GM12878 (cell line): ENCODE measurements around the gene ATP2A1. TPM values are rescaled to one million over a fixed set of nuclear protein-coding genes. Genes with fewer than 3 reads are reported as not detected.

Experiments used
- ATAC-seq: fragments of 200-7000 bp; cut with Tn5 transposase; 3 replicates; pipeline ENCODE4 v1.9.1; 2020; ENCODE audit warnings: mild to moderate bottlenecking, moderate library complexity
- BruUV-seq: library from RNA; stranded (reverse); fragments of 400-500 nt; replicated peaks from 2 replicates; lab custom pipeline; 2021; lab: Mats Ljungman, UMichigan
- CTCF ChIA-PET: fragments of 300-600 bp; sonication (Branson Sonifier 250); formaldehyde crosslinking; extraction: SDS; loops from one replicate; lab custom pipeline; 2021; ENCODE audit warnings: inconsistent platforms; lab: Yijun Ruan, JAX
- POLR2A ChIA-PET: fragments of 350-600 bp; formaldehyde crosslinking; extraction: SDS; loops from one replicate; lab custom pipeline; 2021; ENCODE audit warnings: inconsistent platforms; lab: Charles Lee
- RAD21 ChIA-PET: fragments of 300-600 bp; sonication (Branson Sonifier 250); formaldehyde crosslinking; loops from one replicate; lab custom pipeline; 2023; ENCODE audit warnings: antibody characterized with exemption; ENCODE audit not compliant: unreplicated experiment; lab: Charles Lee
- SMC1A ChIA-PET: fragments of 300-600 bp; sonication (Branson Sonifier 250); formaldehyde crosslinking; loops from one replicate; lab custom pipeline; 2023; ENCODE audit not compliant: unreplicated experiment, uncharacterized antibody; lab: Charles Lee
- DNase-seq: peaks from one replicate; pipeline ENCODE4 v3.0.0-alpha.2; 2011; ENCODE audit warnings: low read depth, low spot score
- FAIRE-seq: peaks from 3 replicates; lab custom pipeline; 2011; peaks lifted over from hg19 to GRCh38; lab: Jason Lieb, UNC
- H2AFZ ChIP-seq: 2 replicates; pipeline ENCODE4 v1.6.0; 2011; ENCODE audit warnings: low read depth, low read length, control low read depth; ENCODE audit not compliant: control insufficient read depth
- H3K27ac ChIP-seq: 2 replicates; pipeline ENCODE4 v1.5.1; 2011; ENCODE audit warnings: control low read depth; ENCODE audit not compliant: control insufficient read depth, insufficient read depth
- H3K27me3 ChIP-seq, 2 experiments: replicated peaks in 1 of 2; 2 replicates each; pipeline versions ENCODE4 v1.6.0 to v1.6.1; 2011; ENCODE audit warnings: low read length in 1 of 2; ENCODE audit not compliant: control insufficient read depth in 2 of 2, insufficient read depth in 2 of 2
- H3K36me3 ChIP-seq, 2 experiments: 2 replicates each; pipeline ENCODE4 v1.5.1; 2011; ENCODE audit warnings: low read length in 1 of 2; ENCODE audit not compliant: control insufficient read depth in 2 of 2, insufficient read depth in 2 of 2
- H3K4me1 ChIP-seq: 2 replicates; pipeline ENCODE4 v1.6.1; 2011; ENCODE audit warnings: mild to moderate bottlenecking, low read length, moderate library complexity, mixed read lengths; ENCODE audit not compliant: control insufficient read depth, insufficient read depth
- H3K4me2 ChIP-seq: 2 replicates; pipeline ENCODE4 v1.6.0; 2011; ENCODE audit warnings: control low read depth; ENCODE audit not compliant: control insufficient read depth, insufficient read depth
- H3K4me3 ChIP-seq: fragments of 200-600 bp; sonication (generic); 2 replicates; pipeline ENCODE4 v1.5.1; 2016
- H3K79me2 ChIP-seq: 2 replicates; pipeline ENCODE4 v1.6.0; 2011; ENCODE audit warnings: low read length; ENCODE audit not compliant: control insufficient read depth, insufficient read depth
- H3K9ac ChIP-seq: 2 replicates; pipeline ENCODE4 v1.8.0; 2011; ENCODE audit warnings: low read length, control low read depth, mixed read lengths; ENCODE audit not compliant: control insufficient read depth, insufficient read depth
- H3K9me3 ChIP-seq: replicated peaks from 3 replicates; pipeline ENCODE4 v1.5.1; 2011; ENCODE audit warnings: mild to moderate bottlenecking, low read length; ENCODE audit not compliant: control insufficient read depth, insufficient read depth
- H4K20me1 ChIP-seq: 2 replicates; pipeline ENCODE4 v1.6.0; 2011; ENCODE audit not compliant: control insufficient read depth, insufficient read depth
- EP300 ChIP-seq, 2 experiments: fragments of 150-350 bp in 1 of 2; IDR thresholded peaks; 2 replicates each; pipeline ENCODE4 v1.6.1; 2011 to 2012; ENCODE audit warnings: low read depth in 2 of 2, low read length in 2 of 2, borderline replicate concordance in 1 of 2, improper control_type of control experiment in 1 of 2, inconsistent platforms in 1 of 2; ENCODE audit not compliant: control insufficient read depth in 1 of 2
- HDAC2 ChIP-seq: fragments of 200-600 bp; sonication (generic); IDR thresholded peaks from 2 replicates; pipeline ENCODE4 v1.6.1; 2017
- KDM1A ChIP-seq: fragments of 200-600 bp; sonication (generic); IDR thresholded peaks from 2 replicates; pipeline ENCODE4 v1.6.1; 2016; ENCODE audit warnings: borderline replicate concordance
- MEF2B ChIP-seq: fragments of 450-650 bp; IDR thresholded peaks from 2 replicates; pipeline ENCODE4 v1.6.1; 2018; ENCODE audit warnings: mild to moderate bottlenecking, moderate library complexity; ENCODE audit not compliant: partially characterized antibody, poor library complexity, severe bottlenecking
- NR2F1 ChIP-seq: fragments of 450-650 bp; conservative IDR thresholded peaks from 2 replicates; pipeline ENCODE4 v1.6.1; 2017; ENCODE audit warnings: mild to moderate bottlenecking
- POLR2AphosphoS2 ChIP-seq: IDR thresholded peaks from 2 replicates; pipeline ENCODE4 v1.6.1; 2011; ENCODE audit warnings: low read depth, mild to moderate bottlenecking, low read length, improper control_type of control experiment, moderate library complexity
- STAT3 ChIP-seq: IDR thresholded peaks from 2 replicates; pipeline ENCODE4 v1.6.1; 2011; ENCODE audit warnings: low read depth, low read length, improper control_type of control experiment
- whole genome bisulfite sequencing: methylation state at CpG from one replicate; pipeline ENCODE4 v1.1.6; 2016; ENCODE audit warnings: low lambda C conversion rate; ENCODE audit not compliant: insufficient replicate concordance, insufficient coverage; ENCODE audit errors: missing lambda C conversion rate; 5-methylcytosine and 5-hydroxymethylcytosine counted together
- in situ Hi-C: fragments of 300-500 bp; cut with MboI; formaldehyde crosslinking; loops from 9 replicates; pipeline ENCODE4 v1.14.3; 2018; ENCODE audit warnings: mixed read lengths
- intact Hi-C: fragments of 100-400 bp; cut with micrococcal nuclease; formaldehyde crosslinking; loops from one replicate; pipeline ENCODE4 v1.14.2; 2022; ENCODE audit not compliant: unreplicated experiment
- microRNA-seq: library from miRNA; unstranded; fragments of <30 nt; microRNA quantifications from one replicate; pipeline ENCODE4, GENCODE V29; 2018
- polyA plus RNA-seq, 11 experiments: library from polyadenylated mRNA; depleted of rRNA in 4 of 11; unstranded in 6 of 11; stranded (reverse) in 5 of 11; fragments of >200 nt; fragmentation: Nextera tagmentation in 4 of 11; fragmentation: Illumina TruSeq in 1 of 11; extraction: Ambion mirVana in 4 of 11; extraction: Trizol in 1 of 11; gene quantifications; 1 replicate in 1 of 11; 2 replicates in 10 of 11; pipeline versions ENCODE4 v1.2.1 to v1.2.3, GENCODE V29; 2011 to 2016; ENCODE audit warnings: inconsistent platforms in 2 of 11, missing spikeins in 2 of 11, low read depth in 1 of 11
- small RNA-seq: library from RNA; depleted of rRNA; stranded (forward); fragments of <200 nt; gene quantifications from one replicate; pipeline ENCODE3, GENCODE V24; 2014
- total RNA-seq, 4 experiments: library from RNA; depleted of rRNA in 3 of 4; stranded (reverse); fragments of >200 nt in 3 of 4; fragmentation: Illumina TruSeq in 1 of 4; extraction: Trizol in 1 of 4; gene quantifications; 2 replicates each; pipeline versions ENCODE4 v1.2.1 to v1.2.3, GENCODE V29; 2013 to 2021

ATP2A1 gene
- total and polyA plus RNA-seq, 10 of the 15 experiments (the other 5 are each of a cell fraction or from before 2014, with no cell fraction given) = 0.13 to 1.7 (median 0.88) TPM

DNA sequence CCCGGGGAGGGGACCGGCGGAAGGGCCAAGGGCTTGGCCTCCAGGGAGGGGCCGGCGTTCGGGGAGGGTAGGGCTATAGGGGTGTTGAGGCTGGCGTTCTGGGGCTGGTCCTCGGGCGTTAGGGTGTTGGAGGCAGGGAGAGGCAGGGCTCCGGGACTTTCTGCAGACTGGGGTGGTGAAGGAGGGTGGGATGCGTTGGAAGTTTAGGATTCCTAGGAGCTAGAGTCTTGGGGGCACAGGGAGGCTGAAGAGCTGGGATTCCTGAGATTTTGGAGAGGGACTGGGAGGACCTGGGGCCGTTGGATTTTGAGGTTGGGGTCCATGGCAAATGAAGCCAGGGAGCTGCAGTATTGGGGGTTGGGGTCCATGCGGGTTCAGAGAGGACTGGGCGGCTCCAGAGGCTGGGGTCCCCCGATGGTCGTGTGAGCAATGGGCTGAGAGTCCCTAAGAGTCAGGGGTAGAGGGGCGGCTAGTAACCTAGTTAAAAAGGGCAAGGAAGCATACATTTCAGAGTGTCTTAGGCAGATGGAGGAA lies 73.2 kb downstream of the ATP2A1 start:
- SMC1A ChIA-PET = interaction anchor here (1.4 to 2.5 kb wide), 3 partner anchors 22 to 28 kb away, joined by 6 read pairs; no protein-coding TSS in a partner anchor
- no peaks in the 10 kb centered on the region for H3K9me3 ChIP-seq
- H3K9ac ChIP-seq = peak overlapping the region; percentile 95
- intact Hi-C loops (no loop called here), in situ Hi-C loops (no loop called here)
- H3K4me1 ChIP-seq = 0 out of 2 replicates have a peak, but pooled peaks cover 3% of the 10 kb centered on the region
- peak overlapping the region; percentile 79 for H2AFZ ChIP-seq
- H3K4me2 ChIP-seq = peak overlapping the region; percentile 58
- RAD21 ChIA-PET = interaction anchor here (1.2 to 1.6 kb wide), 2 partner anchors 26 to 80 kb away, joined by 3 to 6 read pairs; partner anchors contain the start of gene RABEP2
- DNase-seq (no peak), FAIRE-seq (peak; percentile 38), ATAC-seq (peak; percentile 67)
- TF ChIP-seq NR2F1 (no peak), STAT3 (no peak), EP300 (IDR thresholded peaks at IDR 0.05; ENCODE audit: borderline replicate concordance in 1 of 2, control insufficient read depth in 1 of 2, low read depth in 2 of 2, low read length in 2 of 2) (no peak), MEF2B (no peak), KDM1A (no peak), HDAC2 (no peak), POLR2AphosphoS2 (no peak)
- H3K27me3 ChIP-seq = no peaks in the 10 kb centered on the region
- H3K79me2 ChIP-seq = peaks cover 27% of the 10 kb centered on the region
- peak overlapping the region; percentile 99 for H3K4me3 ChIP-seq
- 1% methylated on average over 17 of the region's 17 CpGs for WGBS
- POLR2A ChIA-PET = interaction anchor here (0.6 to 2.1 kb wide), 5 partner anchors 11 to 1030 kb away, joined by 3 to 14 read pairs (median 3); partner anchors contain the start of genes CD19 and RABEP2
- H4K20me1 ChIP-seq = no peaks in the 10 kb centered on the region
- H3K27ac ChIP-seq = peak overlapping the region; percentile 86
- no TSS peak for BruUV-seq
- CTCF ChIA-PET = interaction anchor here (1.8 kb wide), 1 partner anchor 87 kb away, joined by 5 read pairs; no protein-coding TSS in a partner anchor
- H3K36me3 ChIP-seq = peaks cover 11 to 16% of the 10 kb centered on the region in 2 experiments

Small RNA genes lying within 50 kb of the gene (microRNA-seq; reads per million reads assigned to microRNA genes)
- not detected for gene MIR4721

Small RNA genes lying within 50 kb of the gene (small RNA-seq; reads per million reads assigned to genes)
- gene RF00416 = not detected

Other genes with a start within 250 kb of the ATP2A1 start
Only the 7 nearest of the 11 such genes appear.
- 36.7 and 47.7 TPM in 2 replicates for gene ATXN2L, start 55.5 kb upstream of the ATP2A1 start, total RNA-seq (2014; rRNA removed)
- gene ATXN2L, start 55.5 kb upstream of the ATP2A1 start, total RNA-seq (2014; rRNA removed; fragmentation: Illumina TruSeq; extraction: Trizol) = 28.8 and 31.2 TPM in 2 replicates
- 199 and 210 TPM in 2 replicates for gene ATXN2L, start 55.5 kb upstream of the ATP2A1 start, total RNA-seq (2021)
- 21.4 and 23.0 TPM in 2 replicates for gene ATXN2L, start 55.5 kb upstream of the ATP2A1 start, polyA plus RNA-seq (2011; rRNA removed)
- 42.5 and 75.3 TPM in 2 replicates for gene ATXN2L, start 55.5 kb upstream of the ATP2A1 start, polyA plus RNA-seq (2014; fragmentation: Illumina TruSeq; extraction: Trizol)
- gene ATXN2L, start 55.5 kb upstream of the ATP2A1 start, polyA plus RNA-seq (2014; fragmentation: Nextera tagmentation; extraction: Ambion mirVana) = 10 to 100 TPM in 1 of 2 experiments, 1 to 10 TPM in 1; 3.5 to 13.2 TPM
- gene ATXN2L, start 55.5 kb upstream of the ATP2A1 start, polyA plus RNA-seq (2014; rRNA removed) = 110 and 126 TPM in 2 replicates
- 10 to 100 TPM; 74.5 to 86.9 TPM for gene ATXN2L, start 55.5 kb upstream of the ATP2A1 start, polyA plus RNA-seq (2016; fragmentation: Nextera tagmentation; extraction: Ambion mirVana)
- gene TUFM, start 32.1 kb upstream of the ATP2A1 start, total RNA-seq (2014; rRNA removed) = 245 and 274 TPM in 2 replicates
- 145 and 161 TPM in 2 replicates for gene TUFM, start 32.1 kb upstream of the ATP2A1 start, total RNA-seq (2014; rRNA removed; fragmentation: Illumina TruSeq; extraction: Trizol)
- gene TUFM, start 32.1 kb upstream of the ATP2A1 start, total RNA-seq (2021) = 258 and 260 TPM in 2 replicates
- 68.9 and 117 TPM in 2 replicates for gene TUFM, start 32.1 kb upstream of the ATP2A1 start, polyA plus RNA-seq (2011; rRNA removed)
- 92.2 and 172 TPM in 2 replicates for gene TUFM, start 32.1 kb upstream of the ATP2A1 start, polyA plus RNA-seq (2014; fragmentation: Illumina TruSeq; extraction: Trizol)
- gene TUFM, start 32.1 kb upstream of the ATP2A1 start, polyA plus RNA-seq (2014; fragmentation: Nextera tagmentation; extraction: Ambion mirVana) = 100 to 1,000 TPM in 1 of 2 experiments, 10 to 100 TPM in 1; 23.4 to 101 TPM
- gene TUFM, start 32.1 kb upstream of the ATP2A1 start, polyA plus RNA-seq (2014; rRNA removed) = 191 and 231 TPM in 2 replicates
- gene TUFM, start 32.1 kb upstream of the ATP2A1 start, polyA plus RNA-seq (2016; fragmentation: Nextera tagmentation; extraction: Ambion mirVana) = 100 to 1,000 TPM; 336 to 354 TPM
- gene SH2B1, start 14.6 kb upstream of the ATP2A1 start, total RNA-seq (2014; rRNA removed) = 18.4 and 18.5 TPM in 2 replicates
- gene SH2B1, start 14.6 kb upstream of the ATP2A1 start, total RNA-seq (2014; rRNA removed; fragmentation: Illumina TruSeq; extraction: Trizol) = 9.8 and 10.6 TPM in 2 replicates
- 34.9 and 42.1 TPM in 2 replicates for gene SH2B1, start 14.6 kb upstream of the ATP2A1 start, total RNA-seq (2021)
- gene SH2B1, start 14.6 kb upstream of the ATP2A1 start, polyA plus RNA-seq (2011; rRNA removed) = 6.7 and 17.8 TPM in 2 replicates
- 9.9 and 16.6 TPM in 2 replicates for gene SH2B1, start 14.6 kb upstream of the ATP2A1 start, polyA plus RNA-seq (2014; fragmentation: Illumina TruSeq; extraction: Trizol)
- under 1 TPM; 0.18 to 0.46 TPM for gene SH2B1, start 14.6 kb upstream of the ATP2A1 start, polyA plus RNA-seq (2014; fragmentation: Nextera tagmentation; extraction: Ambion mirVana)
- 34.9 and 44.3 TPM in 2 replicates for gene SH2B1, start 14.6 kb upstream of the ATP2A1 start, polyA plus RNA-seq (2014; rRNA removed)
- gene SH2B1, start 14.6 kb upstream of the ATP2A1 start, polyA plus RNA-seq (2016; fragmentation: Nextera tagmentation; extraction: Ambion mirVana) = 1 to 10 TPM; 6.0 to 6.8 TPM
- 31.1 and 32.8 TPM in 2 replicates for gene RABEP2, start 46.8 kb downstream of the ATP2A1 start, total RNA-seq (2014; rRNA removed)
- gene RABEP2, start 46.8 kb downstream of the ATP2A1 start, total RNA-seq (2014; rRNA removed; fragmentation: Illumina TruSeq; extraction: Trizol) = 8.6 and 9.4 TPM in 2 replicates
- gene RABEP2, start 46.8 kb downstream of the ATP2A1 start, total RNA-seq (2021) = 25.1 and 29.3 TPM in 2 replicates
- gene RABEP2, start 46.8 kb downstream of the ATP2A1 start, polyA plus RNA-seq (2011; rRNA removed) = 5.0 and 10.5 TPM in 2 replicates
- 0.22 and 3.1 TPM in 2 replicates for gene RABEP2, start 46.8 kb downstream of the ATP2A1 start, polyA plus RNA-seq (2014; fragmentation: Illumina TruSeq; extraction: Trizol)
- under 1 TPM; 0.47 to 0.69 TPM for gene RABEP2, start 46.8 kb downstream of the ATP2A1 start, polyA plus RNA-seq (2014; fragmentation: Nextera tagmentation; extraction: Ambion mirVana)
- gene RABEP2, start 46.8 kb downstream of the ATP2A1 start, polyA plus RNA-seq (2014; rRNA removed) = 32.0 and 32.1 TPM in 2 replicates
- 10 to 100 TPM; 26.8 to 33.2 TPM for gene RABEP2, start 46.8 kb downstream of the ATP2A1 start, polyA plus RNA-seq (2016; fragmentation: Nextera tagmentation; extraction: Ambion mirVana)
- 93.0 and 99.7 TPM in 2 replicates for gene CD19, start 53.5 kb downstream of the ATP2A1 start, total RNA-seq (2014; rRNA removed)
- gene CD19, start 53.5 kb downstream of the ATP2A1 start, total RNA-seq (2014; rRNA removed; fragmentation: Illumina TruSeq; extraction: Trizol) = 41.5 and 45.1 TPM in 2 replicates
- 86.1 and 91.6 TPM in 2 replicates for gene CD19, start 53.5 kb downstream of the ATP2A1 start, total RNA-seq (2021)
- gene CD19, start 53.5 kb downstream of the ATP2A1 start, polyA plus RNA-seq (2011; rRNA removed) = 32.1 and 53.9 TPM in 2 replicates
- 38.0 and 62.8 TPM in 2 replicates for gene CD19, start 53.5 kb downstream of the ATP2A1 start, polyA plus RNA-seq (2014; fragmentation: Illumina TruSeq; extraction: Trizol)
- 1 to 10 TPM; 1.2 to 7.0 TPM for gene CD19, start 53.5 kb downstream of the ATP2A1 start, polyA plus RNA-seq (2014; fragmentation: Nextera tagmentation; extraction: Ambion mirVana)
- gene CD19, start 53.5 kb downstream of the ATP2A1 start, polyA plus RNA-seq (2014; rRNA removed) = 125 and 129 TPM in 2 replicates
- 100 to 1,000 TPM in 1 of 2 experiments, 10 to 100 TPM in 1; 98.1 to 114 TPM for gene CD19, start 53.5 kb downstream of the ATP2A1 start, polyA plus RNA-seq (2016; fragmentation: Nextera tagmentation; extraction: Ambion mirVana)
- gene NFATC2IP, start 72.4 kb downstream of the ATP2A1 start, total RNA-seq (2014; rRNA removed) = 52.1 and 54.4 TPM in 2 replicates
- gene NFATC2IP, start 72.4 kb downstream of the ATP2A1 start, total RNA-seq (2014; rRNA removed; fragmentation: Illumina TruSeq; extraction: Trizol) = 33.8 and 37.8 TPM in 2 replicates
- 44.3 and 51.8 TPM in 2 replicates for gene NFATC2IP, start 72.4 kb downstream of the ATP2A1 start, total RNA-seq (2021)
- gene NFATC2IP, start 72.4 kb downstream of the ATP2A1 start, polyA plus RNA-seq (2011; rRNA removed) = 80.2 and 93.9 TPM in 2 replicates
- gene NFATC2IP, start 72.4 kb downstream of the ATP2A1 start, polyA plus RNA-seq (2014; fragmentation: Illumina TruSeq; extraction: Trizol) = 57.1 and 60.7 TPM in 2 replicates
- 10 to 100 TPM; 12.2 to 16.2 TPM for gene NFATC2IP, start 72.4 kb downstream of the ATP2A1 start, polyA plus RNA-seq (2014; fragmentation: Nextera tagmentation; extraction: Ambion mirVana)
- 75.1 and 75.2 TPM in 2 replicates for gene NFATC2IP, start 72.4 kb downstream of the ATP2A1 start, polyA plus RNA-seq (2014; rRNA removed)
- 10 to 100 TPM; 41.2 to 42.0 TPM for gene NFATC2IP, start 72.4 kb downstream of the ATP2A1 start, polyA plus RNA-seq (2016; fragmentation: Nextera tagmentation; extraction: Ambion mirVana)
- 13.2 and 16.7 TPM in 2 replicates for gene SPNS1, start 96.3 kb downstream of the ATP2A1 start, total RNA-seq (2014; rRNA removed)
- 3.7 and 4.1 TPM in 2 replicates for gene SPNS1, start 96.3 kb downstream of the ATP2A1 start, total RNA-seq (2014; rRNA removed; fragmentation: Illumina TruSeq; extraction: Trizol)
- gene SPNS1, start 96.3 kb downstream of the ATP2A1 start, total RNA-seq (2021) = 26.5 and 27.8 TPM in 2 replicates
- gene SPNS1, start 96.3 kb downstream of the ATP2A1 start, polyA plus RNA-seq (2011; rRNA removed) = 2.7 and 4.8 TPM in 2 replicates
- gene SPNS1, start 96.3 kb downstream of the ATP2A1 start, polyA plus RNA-seq (2014; fragmentation: Illumina TruSeq; extraction: Trizol) = 2.5 and 7.2 TPM in 2 replicates
- gene SPNS1, start 96.3 kb downstream of the ATP2A1 start, polyA plus RNA-seq (2014; fragmentation: Nextera tagmentation; extraction: Ambion mirVana) = 1 to 10 TPM in 1 of 2 experiments, under 1 TPM in 1; 0.16 to 2.3 TPM
- gene SPNS1, start 96.3 kb downstream of the ATP2A1 start, polyA plus RNA-seq (2014; rRNA removed) = 21.4 and 22.5 TPM in 2 replicates
- gene SPNS1, start 96.3 kb downstream of the ATP2A1 start, polyA plus RNA-seq (2016; fragmentation: Nextera tagmentation; extraction: Ambion mirVana) = 10 to 100 TPM; 27.4 to 37.6 TPM